Right forelimb (tissue), 1 donor: ENCODE results near the gene S1PR4.
"Not testable (repeated sequence)": the region's sequence is repeated elsewhere in the genome, so short reads cannot be mapped to it uniquely, and the experiment has no call there.

Experiments used
- DNase-seq: peaks from one replicate; pipeline ENCODE4 v3.0.0-alpha.2; 2018

Gene S1PR4

DNA sequence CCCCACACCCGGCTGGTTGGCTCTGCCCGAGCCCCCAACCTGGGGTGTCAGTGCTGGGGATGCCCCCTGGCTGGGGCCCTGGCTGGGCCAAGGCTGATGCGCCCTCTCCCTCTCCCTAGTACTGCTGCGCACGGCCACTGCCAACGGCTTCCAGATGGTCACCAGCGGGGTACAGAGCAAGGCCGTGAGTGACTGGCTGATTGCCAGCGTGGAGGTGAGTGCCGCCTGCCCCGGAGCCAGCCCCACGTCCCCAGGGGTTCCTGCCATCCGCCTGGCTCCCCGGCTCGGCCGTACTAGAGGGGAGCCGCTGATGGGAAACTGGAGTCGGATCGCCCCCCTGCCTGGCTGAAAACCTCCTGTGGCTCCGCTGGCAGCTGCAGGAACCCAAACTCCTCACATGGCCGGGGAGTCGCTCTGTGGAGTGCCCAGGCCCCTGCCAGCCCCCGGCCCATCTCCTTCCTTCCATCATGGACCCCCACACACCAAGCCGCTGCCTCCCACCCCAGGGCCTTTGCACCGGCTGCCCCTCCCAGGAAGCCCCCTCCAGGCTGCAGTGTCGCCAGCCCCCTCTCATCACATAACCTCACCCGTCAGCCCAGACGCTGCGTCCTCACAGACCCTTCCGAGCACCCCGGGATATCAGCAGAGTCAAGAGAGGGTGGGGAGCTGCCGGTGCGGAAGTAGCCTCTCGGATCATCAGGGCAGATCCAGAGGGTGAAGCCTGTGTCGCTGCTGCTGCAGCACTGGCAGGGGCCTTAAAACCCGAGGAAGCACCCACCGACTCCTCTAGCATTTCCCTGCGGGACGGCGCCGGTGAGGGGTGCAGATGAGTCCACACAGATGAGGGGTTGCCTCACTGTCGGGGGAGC is 17.7 kb downstream of the S1PR4 start:
- DNase-seq = no peak

DNA sequence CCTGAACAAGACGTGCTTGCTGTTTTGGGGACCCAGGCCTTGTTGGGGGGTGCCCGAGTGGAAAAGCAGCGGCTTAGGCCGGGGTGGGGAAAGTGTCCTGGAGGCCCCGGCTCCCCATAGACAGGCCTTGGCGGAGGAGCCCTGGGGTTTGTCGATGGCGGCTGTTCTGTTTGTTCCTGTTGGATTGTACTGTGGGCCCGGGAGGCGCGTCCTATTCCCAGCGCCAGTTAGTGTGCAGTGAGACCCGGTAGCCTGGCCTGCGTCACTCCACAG is 18.3 kb downstream of the S1PR4 start:
- no peak for DNase-seq

DNA sequence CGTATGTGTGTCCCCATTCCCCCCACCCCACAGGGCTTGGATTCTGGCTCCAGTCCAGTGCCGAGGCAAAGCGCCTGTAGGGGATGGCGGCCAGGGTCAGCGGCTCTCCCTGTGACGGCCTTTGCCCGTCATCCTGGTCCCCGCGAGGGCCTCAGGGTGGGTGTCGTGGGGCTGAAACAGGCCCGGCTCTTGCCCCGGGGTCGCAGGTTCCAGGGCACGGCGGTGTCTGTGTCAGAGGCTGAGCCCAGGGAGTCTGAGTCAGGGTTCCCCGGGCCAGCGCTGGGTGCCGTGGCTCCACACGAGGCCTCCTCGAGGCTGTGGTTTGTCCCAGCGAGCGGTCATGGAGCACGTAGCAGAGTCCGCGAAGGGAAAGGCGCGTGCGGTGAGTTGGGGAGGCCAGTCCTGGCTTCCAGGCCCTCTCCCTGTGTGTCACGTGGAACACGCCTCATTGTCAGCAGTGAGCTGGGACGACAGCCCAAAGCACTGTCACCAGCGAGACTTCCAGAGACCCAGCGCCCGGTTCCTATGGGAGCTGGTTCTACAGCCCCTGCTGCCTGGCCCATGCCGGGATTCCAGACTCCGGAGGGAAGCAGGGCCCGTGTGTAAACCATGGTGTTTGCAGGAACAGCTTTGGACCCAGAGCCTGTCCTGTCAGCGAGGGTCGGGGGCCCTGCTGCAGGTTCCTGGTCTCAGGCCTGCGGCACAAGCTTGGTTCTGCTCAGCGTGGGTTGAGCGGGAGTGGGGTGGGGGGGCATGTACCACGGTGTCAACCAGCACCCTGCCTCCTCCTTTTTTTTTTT is 20.5 kb downstream of the S1PR4 start:
- no peak for DNase-seq

DNA sequence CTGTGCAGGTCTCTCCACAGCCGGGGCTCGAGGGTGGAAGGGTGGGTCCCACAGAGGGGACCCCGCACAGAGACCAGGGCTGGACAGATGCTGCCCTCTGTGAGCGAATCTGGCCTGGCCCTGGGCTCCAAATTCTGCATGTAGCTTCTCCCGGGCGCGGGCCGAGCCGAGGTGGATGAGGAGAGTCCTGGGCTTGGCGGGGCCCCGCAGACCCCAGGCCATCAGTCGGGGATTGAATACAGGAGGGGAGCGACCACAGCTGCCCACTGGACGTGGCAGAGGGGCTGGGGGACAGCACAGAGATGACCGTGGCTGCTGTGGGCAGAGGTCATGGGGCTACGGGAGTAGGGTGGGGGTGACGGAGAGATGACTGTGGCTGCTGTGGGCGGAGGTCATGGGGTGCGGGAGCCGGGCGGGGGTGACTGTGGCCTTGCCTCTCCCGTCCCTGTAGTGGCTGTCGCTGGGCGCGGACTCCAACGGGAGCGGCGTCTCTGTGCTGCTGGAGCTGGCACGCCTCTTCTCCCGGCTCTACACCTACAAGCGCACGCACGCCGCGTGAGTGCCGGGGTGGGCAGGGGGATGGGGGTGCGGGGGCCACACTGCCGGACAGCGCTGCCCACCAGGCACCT is 22.6 kb downstream of the S1PR4 start:
- DNase-seq = no peak

DNA sequence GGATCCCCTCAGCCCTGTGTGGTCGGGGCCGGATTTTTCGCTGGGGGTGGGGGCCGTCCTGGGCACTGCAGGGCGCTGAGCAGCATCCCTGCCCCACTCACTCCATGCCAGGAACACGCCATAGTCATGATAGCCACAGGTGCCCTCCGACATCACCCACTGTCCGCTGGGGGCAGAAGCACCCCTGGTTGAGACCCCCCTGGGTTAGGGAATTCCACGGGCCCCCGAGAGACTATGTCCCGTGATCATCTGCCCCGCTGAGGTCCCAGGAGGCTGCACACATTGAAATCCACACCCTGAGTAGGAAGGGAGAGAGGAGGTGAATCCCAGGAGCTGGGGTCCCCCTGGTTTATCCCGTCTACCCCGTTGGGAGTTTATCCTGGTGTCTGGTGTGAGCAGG is 23.3 kb downstream of the S1PR4 start:
- no peak for DNase-seq

DNA sequence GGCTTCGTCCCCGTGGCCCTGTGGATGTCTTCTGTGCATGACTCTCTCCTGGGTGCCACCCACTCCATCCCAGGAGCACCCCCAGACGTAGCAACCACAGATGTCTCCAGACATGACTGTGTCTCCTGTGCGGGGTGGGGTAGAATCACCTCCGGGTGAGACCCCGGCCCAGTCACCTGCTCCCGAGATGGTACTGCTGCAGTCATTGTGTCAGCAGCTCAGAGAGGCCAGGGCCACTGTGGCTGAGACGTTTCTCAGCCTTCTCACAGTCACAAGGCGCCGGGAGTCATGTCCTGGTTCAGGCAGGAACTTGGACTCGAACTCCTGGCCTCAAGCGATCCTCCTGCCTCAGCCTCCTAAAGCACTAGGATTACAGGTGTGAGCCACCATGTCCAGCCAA is 23.8 kb downstream of the S1PR4 start:
- no peak for DNase-seq

DNA sequence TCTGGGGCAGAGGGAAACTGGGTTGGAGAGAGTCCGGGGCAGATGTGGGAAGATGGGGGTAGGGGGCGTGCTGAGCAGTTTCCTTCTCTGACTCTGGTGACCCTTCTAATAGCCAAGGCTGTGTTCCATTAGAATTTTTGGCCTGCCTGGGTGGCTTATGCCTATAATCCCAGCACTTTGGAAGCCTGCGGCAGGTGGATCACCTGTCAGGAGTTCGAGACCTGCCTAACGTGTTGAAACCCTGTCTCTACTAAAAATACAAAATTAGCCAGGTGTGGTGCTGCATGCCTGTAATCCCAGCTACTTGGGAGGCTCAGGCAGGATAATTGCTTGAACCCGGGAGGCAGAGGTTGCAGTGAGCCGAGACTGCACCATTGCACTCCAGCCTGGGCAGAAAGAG is 24.3 kb downstream of the S1PR4 start:
- DNase-seq = not testable (repeated sequence)

DNA sequence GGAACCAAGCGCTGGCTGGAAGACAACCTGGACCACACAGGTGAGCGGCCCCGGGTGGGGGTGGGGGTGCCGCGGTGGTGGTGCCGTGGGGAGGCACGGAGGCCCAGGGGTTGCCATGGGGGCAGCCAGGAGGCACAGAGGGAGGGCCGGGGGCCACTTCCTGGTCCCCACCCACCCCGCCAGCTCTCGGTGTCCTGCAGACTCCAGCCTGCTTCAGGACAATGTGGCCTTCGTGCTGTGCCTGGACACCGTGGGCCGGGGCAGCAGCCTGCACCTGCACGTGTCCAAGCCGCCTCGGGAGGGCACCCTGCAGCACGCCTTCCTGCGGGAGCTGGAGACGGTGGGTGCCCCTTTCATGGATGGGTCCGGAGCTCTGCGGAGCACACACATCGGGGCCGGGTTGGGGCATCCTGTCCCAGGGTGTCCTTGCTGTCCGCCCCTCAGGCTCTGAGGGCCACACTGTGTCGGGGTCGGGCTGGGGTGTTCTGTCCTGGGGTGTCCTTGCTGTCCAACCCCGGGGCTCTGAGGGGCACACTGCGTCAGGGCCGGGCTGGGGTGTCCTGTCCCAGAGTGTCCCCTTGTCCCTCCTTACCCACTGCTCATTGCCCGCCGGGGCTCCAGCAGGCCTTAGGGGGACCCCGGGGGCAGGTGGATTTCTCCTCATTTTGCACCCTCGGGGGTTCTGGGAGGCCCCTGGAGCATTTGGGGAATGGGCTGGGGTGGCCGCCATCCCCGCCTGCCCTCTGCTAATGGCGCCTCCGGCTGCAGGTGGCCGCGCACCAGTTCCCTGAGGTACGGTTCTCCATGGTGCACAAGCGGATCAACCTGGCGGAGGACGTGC is 25.5 kb downstream of the S1PR4 start:
- no peak for DNase-seq

DNA sequence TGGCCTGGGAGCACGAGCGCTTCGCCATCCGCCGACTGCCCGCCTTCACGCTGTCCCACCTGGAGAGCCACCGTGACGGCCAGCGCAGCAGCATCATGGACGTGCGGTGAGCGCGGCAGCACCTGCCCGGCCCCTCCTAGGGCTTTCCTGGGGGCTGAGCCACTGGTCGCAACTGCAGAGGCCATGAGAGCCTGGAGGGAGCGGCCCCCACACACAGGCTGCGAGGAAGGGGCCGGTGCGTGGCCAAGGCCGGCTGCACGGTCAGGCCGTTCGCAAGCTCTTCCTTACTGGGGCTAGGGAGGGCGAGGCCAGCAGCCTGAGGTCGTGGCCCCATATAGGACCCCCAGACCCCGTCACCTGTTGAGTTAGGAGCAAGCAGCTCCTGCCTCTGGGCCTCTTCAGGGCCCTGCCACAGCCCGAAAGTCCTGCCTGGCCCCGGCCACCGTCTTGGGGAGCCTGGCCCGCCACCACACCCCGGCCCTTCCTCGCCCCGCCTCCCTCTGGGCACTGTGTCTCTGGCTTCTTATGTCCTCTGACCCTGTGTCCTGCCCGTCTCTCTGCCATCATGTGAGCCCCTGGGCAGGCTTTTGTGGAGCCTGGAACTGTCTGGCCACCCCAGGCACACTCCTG is 26.2 kb downstream of the S1PR4 start:
- DNase-seq = no peak

DNA sequence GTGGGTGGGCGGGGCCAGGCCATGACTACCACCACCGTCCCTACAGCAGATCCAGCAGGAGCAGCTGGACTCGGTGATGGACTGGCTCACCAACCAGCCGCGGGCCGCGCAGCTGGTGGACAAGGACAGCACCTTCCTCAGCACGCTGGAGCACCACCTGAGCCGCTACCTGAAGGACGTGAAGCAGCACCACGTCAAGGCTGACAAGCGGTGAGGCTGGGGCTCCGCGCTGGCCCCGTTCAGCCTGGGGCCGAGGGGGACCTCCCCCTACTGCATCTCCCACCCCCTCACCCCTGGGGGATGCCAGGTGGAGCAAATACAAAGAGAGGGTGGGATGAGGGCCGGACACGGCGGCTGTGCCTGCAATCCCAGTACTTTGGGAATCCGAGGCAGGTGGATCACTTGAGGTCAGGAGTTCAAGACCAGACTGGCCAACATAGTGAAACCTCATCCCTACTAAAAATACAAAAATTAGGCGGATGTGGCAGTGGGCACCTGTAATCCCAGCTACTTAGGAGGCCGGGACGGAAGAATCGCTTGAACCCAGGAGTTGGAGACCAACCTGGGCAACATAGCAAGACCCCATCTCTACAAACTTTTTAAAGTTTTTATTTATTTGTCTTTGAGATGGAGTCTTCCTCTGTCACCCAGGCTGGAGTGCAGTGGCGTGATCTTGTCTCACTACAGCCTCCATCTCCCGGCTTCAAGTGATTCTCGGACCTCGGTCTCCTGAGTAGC is 27.8 kb downstream of the S1PR4 start:
- DNase-seq = no peak

DNA sequence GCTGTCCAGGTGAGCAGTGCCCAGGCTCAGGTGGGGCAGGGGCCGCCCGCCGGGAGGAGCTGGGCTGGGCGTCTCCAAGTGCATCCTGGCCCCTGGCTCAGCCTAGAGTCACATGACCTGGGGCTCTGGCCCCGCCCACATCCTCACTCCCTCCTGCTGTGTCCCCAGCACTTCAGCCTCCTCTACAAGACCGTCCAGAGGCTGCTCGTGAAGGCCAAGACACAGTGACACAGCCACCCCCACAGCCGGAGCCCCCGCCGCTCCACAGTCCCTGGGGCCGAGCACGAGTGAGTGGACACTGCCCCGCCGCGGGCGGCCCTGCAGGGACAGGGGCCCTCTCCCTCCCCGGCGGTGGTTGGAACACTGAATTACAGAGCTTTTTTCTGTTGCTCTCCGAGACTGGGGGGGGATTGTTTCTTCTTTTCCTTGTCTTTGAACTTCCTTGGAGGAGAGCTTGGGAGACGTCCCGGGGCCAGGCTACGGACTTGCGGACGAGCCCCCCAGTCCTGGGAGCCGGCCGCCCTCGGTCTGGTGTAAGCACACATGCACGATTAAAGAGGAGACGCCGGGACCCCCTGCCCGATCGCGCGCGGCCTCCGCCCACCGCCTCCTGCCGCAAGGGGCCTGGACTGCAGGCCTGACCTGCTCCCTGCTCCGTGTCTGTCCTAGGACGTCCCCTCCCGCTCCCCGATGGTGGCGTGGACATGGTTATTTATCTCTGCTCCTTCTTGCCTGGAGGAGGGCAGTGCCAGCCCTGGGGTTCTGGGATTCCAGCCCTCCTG is 29.1 kb downstream of the S1PR4 start:
- no peak for DNase-seq

DNA sequence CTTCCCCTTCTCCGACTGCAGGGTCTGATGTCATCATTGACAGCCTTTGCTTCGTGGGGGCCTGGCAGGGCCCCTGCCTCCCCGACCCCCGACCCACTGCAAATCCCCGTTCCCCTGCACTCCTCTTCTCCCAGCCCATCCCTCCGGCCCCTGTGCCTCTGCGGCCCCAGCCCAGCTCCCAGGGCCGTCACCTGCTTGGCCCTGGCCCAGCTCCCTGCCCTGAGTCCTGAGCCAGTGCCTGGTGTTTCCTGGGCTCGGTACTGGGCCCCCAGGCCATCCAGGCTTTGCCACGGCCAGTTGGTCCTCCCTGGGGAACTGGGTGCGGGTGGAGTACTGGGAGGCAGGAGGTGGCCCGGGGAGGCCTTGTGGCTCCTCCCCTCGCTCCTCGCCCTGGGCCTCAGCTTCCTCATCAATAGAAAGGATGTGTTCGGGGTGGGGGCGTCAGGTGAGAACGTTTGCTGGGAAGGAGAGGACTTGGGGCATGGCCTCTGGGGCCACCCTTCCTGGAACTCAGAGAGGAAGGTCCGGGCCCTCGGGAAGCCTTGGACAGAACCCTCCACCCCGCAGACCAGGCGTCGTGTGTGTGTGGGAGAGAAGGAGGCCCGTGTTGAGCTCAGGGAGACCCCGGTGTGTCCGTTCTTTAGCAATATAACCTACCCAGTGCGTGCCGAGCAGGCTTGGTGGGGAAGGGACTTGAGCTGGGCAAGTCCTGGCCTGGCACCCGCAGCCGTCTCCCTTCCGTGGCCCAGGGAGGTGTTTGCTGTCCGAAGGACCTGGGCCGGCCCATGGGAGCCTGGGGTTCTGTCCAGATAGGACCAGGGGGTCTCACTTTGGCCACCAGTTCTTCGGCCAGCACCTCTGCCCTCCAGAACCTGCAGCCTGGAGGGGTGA is 30.0 kb downstream of the S1PR4 start:
- no peak for DNase-seq

DNA sequence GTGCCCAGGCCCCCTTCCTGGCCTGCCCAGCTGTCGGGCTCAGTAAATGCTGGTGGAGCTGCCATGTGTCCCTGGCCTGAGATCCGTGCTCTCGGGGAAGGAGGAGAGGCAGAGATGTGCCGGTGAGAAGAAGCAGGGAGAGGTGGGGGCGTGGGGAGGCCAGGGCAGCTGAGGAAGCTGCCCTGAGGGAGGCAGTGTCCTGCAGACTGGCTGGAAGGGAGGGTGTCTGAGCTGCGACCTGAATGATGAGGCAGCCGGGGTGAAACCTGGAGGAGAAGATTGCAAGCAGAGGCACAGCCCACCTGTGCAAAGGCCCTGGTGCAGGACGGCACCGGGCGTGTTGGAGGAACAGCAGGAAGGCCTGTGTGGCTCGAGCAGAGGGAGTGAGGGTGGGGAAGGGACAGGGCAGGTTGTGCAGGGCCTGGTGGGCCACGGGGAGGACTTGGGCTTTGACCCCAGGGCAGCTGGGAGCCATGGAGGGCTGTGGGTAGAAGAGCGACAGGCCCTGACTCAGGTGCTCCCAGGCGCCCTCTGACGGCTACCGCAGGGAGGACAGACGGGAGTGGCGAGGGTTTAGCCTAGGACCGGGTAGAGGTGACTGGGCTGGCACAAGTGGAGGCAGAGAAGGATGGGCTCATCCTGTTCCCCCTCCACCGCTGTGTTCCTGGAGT is 31.9 kb downstream of the S1PR4 start:
- DNase-seq = no peak

DNA sequence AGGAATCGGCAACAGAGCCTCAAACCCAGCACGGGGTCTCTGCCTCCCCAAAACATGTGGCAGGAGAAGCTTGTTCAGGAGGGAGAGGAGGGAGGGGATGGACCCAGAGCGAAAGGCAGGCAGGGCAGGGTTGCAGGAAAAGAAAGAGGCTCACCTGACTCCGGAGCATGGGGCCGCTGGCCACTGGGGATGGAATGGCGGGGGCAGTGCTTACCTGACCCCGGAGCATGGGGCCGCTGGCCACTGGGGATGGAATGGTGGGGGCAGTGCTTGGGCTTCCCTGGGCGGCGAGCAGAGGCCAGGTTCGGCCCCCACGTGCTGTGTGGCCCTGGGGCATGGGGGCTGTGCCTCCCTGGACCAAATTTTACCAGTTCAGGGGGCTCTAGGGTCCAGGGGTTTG is 32.6 kb downstream of the S1PR4 start:
- no peak for DNase-seq

DNA sequence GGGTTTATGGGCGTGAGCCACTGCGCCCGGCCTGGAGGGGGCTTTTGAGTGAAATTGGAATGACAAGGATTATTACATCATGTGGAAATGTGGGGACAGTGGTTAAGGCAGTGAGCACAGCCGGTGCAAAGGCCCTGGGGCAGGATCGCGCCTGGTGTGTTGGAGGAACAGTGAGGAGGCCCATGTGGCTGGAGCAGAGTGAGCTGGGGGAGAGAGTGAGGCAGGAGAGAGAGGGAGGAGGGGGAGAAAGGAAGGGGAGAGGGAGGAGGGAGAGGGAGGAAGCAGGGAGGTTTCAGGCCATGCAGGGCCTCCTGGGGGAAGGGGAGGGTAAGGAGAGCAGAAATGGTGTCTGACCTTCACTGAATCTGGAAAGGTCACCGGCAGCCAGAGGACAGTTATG is 34.6 kb downstream of the S1PR4 start:
- no peak for DNase-seq

DNA sequence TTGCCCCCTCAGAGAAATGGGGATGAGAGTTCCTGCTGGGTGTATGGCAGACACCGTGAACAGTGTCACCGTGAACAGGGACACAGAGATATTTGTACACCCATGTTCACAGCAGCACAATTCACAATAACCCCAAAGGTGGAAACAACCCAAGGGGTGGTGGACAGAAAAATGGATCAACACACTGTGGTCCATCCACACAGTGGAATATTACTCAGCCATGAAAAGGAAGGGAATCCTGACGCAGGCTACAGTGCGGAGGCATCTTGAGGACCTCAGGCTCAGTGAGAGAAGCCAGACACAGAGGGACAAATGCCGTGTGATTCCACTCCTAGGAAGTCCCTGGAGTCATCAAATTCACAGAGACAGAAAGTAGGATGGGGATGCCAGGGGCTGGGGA is 38.3 kb downstream of the S1PR4 start:
- DNase-seq = no peak

DNA sequence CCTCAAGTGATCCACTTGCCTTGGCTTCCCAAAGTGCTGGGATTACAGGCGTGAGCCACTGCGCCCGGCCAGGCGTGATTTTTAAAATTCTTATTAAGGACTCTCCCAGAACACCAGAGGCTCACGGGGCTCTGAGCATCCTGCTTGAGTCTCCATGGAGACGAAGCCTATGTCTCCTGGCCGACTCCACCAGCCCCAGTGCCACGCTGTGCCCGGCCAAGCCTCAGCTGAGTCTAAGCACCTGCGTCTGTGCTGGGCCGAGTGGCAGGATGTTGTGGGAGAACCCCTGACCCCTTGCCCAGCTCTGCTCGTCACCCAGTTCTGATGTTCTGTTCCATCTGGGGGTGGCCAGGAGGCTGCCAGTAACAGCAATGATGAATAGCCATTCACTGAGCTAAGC is 42.0 kb downstream of the S1PR4 start:
- DNase-seq = no peak

DNA sequence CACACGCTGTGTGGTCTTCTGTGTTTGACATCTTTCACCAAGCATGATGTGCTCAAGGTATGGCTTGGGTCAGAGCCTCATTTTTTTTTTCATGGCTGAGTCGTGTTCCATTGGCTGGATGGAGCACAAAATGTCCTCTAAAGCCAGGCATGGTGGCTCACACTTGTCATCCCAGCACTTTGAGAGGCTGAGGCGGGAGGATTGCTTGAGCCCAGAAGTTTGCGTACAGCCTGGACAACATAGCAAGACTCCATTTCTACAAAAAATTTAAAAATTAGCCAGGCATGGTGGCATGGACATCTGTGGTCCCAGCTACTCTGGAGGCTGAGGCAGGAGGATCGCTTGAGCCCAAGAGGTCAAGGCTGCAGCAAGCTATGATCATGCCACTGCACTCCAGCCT is 43.0 kb downstream of the S1PR4 start:
- not testable (repeated sequence) for DNase-seq

DNA sequence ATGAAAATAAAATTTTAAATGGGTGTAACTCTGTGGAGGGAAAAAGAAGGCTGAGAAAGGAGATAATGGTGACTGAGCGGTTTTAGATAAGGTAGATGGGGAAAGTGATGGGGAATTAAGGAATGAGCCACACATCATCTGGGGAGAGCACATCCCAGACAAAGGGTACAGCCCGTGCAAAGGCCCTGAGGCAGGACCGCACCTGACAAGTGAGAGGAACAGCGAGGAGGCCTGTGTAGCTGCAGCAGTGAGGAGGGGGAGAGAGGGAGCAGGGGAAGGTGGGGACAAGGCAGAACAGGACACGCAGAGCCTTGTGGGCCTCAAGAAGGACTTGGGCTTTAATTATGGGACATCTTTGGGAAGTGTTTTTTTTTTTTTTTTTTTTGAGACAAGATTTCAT is 44.1 kb downstream of the S1PR4 start:
- DNase-seq = no peak
